Measurements from ENCODE around the gene SCARB1.

The SCARB1 gene

DNA sequence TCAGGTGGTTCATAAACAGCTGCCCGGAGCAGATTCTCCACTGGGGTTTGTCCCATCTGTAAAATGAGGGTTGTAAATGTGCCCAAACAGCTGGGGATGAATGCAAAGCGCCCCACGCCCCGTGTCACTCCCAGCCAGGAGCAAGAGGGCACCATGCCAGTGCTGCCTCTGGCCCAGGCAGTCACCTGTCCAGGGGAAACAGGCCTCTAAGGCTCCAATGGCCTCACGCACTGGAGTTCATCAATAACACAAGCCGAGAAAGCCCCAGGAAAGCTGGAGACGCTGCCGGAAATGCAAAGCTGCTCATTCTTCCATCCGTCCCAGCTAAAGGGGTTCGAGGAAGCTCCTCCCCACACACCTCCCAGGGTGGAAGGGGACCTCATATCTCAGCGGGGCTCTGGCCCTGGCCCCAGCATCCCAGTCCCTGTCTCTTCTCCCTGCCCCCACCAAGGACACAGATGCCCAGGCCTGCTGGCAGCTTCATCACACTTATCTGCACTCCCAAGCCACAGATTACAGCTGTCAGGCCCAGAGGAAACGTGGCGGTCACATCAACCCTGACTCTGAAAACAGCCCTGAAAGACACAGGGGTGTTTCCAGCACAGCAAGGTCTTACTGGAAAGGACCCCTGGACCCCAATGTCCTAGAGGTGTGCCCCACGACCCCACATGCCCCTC, 21.5 kb downstream of the SCARB1 start:
- H3K27me3 ChIP-seq (ENCODE audit: insufficient read depth, low read depth, severe bottlenecking): no peaks in the 10 kb centered on the region
- TF ChIP-seq, protein P1, sequence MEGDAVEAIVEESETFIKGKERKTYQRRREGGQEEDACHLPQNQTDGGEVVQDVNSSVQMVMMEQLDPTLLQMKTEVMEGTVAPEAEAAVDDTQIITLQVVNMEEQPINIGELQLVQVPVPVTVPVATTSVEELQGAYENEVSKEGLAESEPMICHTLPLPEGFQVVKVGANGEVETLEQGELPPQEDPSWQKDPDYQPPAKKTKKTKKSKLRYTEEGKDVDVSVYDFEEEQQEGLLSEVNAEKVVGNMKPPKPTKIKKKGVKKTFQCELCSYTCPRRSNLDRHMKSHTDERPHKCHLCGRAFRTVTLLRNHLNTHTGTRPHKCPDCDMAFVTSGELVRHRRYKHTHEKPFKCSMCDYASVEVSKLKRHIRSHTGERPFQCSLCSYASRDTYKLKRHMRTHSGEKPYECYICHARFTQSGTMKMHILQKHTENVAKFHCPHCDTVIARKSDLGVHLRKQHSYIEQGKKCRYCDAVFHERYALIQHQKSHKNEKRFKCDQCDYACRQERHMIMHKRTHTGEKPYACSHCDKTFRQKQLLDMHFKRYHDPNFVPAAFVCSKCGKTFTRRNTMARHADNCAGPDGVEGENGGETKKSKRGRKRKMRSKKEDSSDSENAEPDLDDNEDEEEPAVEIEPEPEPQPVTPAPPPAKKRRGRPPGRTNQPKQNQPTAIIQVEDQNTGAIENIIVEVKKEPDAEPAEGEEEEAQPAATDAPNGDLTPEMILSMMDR (IDR thresholded peaks at IDR 0.05; ENCODE audit: low read depth, low read length): no peak
- H3K9me3 ChIP-seq (ENCODE audit: severe bottlenecking): no peaks in the 10 kb centered on the region
- no peak overlapping the region for H3K4me3 ChIP-seq (ENCODE audit: low read depth, low read length)
- H3K36me3 ChIP-seq: no peaks in the 10 kb centered on the region
- no peak overlapping the region for H3K27ac ChIP-seq
- no peak for DNase-seq

DNA sequence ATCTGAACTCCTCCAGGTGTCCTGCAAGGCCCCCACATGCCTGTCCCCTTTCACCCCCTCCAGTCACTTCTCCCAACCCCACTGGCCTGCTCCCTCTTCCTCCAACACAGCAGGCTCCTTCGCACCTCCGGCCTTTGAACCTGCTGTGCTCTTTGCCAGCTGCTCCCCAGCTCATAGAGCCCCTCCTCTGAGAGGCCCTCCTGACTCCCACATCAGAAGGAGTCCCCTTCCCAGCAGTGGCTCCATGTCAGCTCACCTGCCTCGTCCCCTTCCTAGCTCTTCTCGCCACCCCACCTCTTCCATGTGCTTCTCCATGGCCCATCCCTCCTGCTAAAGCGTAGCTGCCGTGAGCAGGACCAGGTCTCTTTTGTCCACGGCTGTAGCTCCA, 22.1 kb downstream of the SCARB1 start:
- TF ChIP-seq, protein P1 (IDR thresholded peaks at IDR 0.05; ENCODE audit: low read depth, low read length): no peak
- Histone ChIP-seq H3K27me3 (ENCODE audit: insufficient read depth, low read depth, severe bottlenecking) (no peaks in the 10 kb centered on the region), H3K36me3 (no peaks in the 10 kb centered on the region), H3K4me3 (ENCODE audit: low read depth, low read length) (no peak overlapping the region), H3K27ac (no peak overlapping the region), H3K9me3 (ENCODE audit: severe bottlenecking) (no peaks in the 10 kb centered on the region)
- no peak for DNase-seq

DNA sequence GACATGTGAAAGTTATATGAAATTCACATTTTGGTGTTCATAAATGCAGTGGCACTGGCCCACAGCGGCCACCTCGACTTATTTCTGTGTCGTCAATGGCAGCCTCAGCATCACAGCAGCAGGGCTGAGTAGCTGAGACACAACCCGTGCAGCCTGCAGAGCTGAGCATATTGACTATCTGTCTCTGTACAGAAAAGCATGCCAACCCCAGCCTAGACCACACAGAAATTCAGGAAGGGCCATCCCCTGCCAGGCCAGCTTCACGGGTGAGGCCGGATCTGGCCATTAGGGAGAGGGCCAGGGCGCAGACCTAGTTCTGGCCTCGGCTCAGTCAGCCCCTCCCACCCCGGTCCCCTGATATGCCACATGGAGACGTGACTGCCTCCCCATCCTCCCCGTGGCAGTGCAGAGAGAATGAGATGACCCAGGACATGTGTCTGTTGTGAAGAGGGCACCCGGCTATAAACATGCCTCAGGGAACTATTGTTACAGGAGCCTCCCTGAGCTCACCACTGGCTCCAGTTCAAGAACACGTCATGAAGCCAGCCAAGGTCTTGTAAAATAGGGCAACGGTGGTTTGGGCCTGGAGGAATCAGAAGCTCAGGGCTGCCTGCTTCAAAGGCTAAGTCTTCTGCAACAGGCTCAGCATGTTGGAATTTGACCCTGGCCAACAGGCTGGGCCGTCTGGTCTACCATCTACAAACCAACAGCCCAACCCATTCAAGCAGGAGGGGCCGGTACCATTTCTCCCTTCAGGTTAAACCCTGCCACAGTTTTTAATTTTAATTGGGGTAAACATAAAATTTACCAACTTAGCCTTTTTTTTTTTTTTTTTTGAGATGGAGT, 25.5 kb downstream of the SCARB1 start:
- Histone ChIP-seq H3K9me3 (ENCODE audit: severe bottlenecking) (no peaks in the 10 kb centered on the region), H3K27ac (no peak overlapping the region), H3K36me3 (no peaks in the 10 kb centered on the region), H3K27me3 (ENCODE audit: insufficient read depth, low read depth, severe bottlenecking) (no peaks in the 10 kb centered on the region), H3K4me3 (ENCODE audit: low read depth, low read length) (no peak overlapping the region)
- TF ChIP-seq, protein P1 (IDR thresholded peaks at IDR 0.05; ENCODE audit: low read depth, low read length): no peak
- no peak for DNase-seq

DNA sequence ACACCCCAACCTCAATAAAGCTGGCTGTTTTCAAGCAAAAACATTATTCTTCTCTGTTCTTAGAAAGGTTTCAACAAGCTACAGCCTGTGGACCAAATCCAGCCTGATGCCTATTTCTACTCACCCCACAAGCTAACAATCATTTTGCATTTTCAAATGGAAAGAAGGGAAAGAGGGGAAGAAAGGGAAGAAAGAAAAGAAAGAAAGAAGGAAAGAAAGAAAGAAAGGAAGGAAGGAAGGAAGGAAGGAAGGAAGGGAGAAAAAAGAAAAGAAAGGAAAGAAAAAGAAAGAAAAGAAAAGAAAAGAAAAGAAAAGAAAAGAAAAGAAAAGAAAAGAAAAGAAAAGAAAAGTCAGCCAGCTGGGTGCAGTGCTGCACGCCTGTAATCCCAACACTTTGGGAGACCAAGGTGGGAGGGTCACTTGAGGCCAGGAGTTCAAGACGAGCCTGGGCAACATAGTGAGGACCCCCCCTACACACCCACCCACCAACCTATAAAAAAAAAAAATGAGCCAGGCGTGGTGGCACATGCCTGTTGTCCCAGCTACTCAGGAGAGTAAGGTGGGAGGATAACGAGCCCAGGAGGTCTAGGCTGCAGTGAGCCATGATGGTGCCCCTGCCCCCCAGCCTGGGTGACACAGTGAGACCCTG, 26.3 kb downstream of the SCARB1 start:
- TF ChIP-seq, protein P1 (IDR thresholded peaks at IDR 0.05; ENCODE audit: low read depth, low read length): no peak
- no peak for DNase-seq
- no peak overlapping the region for H3K27ac ChIP-seq
- H3K27me3 ChIP-seq (ENCODE audit: insufficient read depth, low read depth, severe bottlenecking): no peaks in the 10 kb centered on the region
- H3K36me3 ChIP-seq: no peaks in the 10 kb centered on the region
- H3K4me3 ChIP-seq (ENCODE audit: low read depth, low read length): no peak overlapping the region
- no peaks in the 10 kb centered on the region for H3K9me3 ChIP-seq (ENCODE audit: severe bottlenecking)

DNA sequence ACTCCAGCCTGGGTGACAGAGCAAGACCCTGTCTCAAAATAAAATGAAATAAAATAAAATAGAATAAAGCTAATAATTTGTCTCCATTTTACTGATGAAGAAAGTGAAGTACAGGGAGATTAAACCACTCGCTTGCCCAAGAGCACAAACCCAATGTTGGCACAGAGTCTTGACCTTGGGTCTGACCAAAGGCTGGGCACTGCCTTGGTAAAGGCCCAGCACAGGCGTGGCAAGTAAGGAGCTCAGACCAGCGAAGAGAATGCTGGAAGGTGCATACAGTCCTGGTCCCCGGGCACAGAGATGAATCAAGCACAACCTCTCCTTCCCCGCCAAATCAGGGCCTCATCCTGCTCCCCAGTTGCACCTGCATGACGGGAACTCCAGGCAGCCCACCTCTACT, 26.9 kb downstream of the SCARB1 start:
- DNase-seq: no peak
- Histone ChIP-seq H3K27ac (no peak overlapping the region), H3K4me3 (ENCODE audit: low read depth, low read length) (no peak overlapping the region), H3K27me3 (ENCODE audit: insufficient read depth, low read depth, severe bottlenecking) (no peaks in the 10 kb centered on the region), H3K9me3 (ENCODE audit: severe bottlenecking) (no peaks in the 10 kb centered on the region), H3K36me3 (no peaks in the 10 kb centered on the region)
- TF ChIP-seq, protein P1 (IDR thresholded peaks at IDR 0.05; ENCODE audit: low read depth, low read length): no peak

Measured in WERI-Rb-1 (cell line).